ENCODE measurements around the gene CTIF.

The CTIF gene

DNA sequence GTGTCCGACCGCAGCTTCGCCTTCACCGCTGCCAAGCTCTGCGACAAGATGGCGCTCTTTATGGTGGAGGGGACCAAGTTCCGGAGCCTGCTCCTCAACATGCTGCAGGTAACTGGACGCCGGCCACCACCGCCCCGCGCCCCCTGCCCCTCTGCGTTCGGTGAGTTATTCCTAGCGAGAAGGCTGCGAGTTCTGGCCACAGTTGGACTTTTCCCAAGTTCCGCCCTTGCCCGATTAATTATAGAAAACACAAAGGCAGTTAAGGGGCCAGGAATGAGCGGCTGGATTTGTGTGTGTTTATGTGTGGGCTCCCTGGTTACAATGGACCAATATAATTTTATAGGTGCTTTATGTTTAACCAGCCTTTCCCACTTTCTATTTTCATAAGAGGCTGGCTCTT lies 222.8 kb downstream of the CTIF start:
- DNase-seq, result no peak

DNA sequence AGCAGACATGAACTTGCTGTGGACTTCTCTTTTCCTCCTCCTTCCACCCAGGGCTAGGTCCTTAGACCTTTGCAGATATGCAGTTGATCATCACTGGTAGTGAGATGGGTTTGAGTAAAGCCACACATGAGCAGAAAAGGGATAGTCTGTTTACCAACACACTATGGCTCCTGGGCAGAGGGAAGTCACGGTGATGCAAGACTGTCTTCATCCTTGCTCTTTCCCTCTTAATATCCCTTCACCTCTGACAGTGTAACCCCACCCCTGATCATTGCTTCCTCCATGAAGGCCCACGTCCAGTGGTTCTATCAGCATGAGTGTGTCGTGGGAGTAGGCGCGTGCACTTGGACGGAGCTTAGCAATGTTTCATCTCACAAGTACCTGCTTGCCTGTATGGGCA lies 223.2 kb downstream of the CTIF start:
- no peak for DNase-seq

DNA sequence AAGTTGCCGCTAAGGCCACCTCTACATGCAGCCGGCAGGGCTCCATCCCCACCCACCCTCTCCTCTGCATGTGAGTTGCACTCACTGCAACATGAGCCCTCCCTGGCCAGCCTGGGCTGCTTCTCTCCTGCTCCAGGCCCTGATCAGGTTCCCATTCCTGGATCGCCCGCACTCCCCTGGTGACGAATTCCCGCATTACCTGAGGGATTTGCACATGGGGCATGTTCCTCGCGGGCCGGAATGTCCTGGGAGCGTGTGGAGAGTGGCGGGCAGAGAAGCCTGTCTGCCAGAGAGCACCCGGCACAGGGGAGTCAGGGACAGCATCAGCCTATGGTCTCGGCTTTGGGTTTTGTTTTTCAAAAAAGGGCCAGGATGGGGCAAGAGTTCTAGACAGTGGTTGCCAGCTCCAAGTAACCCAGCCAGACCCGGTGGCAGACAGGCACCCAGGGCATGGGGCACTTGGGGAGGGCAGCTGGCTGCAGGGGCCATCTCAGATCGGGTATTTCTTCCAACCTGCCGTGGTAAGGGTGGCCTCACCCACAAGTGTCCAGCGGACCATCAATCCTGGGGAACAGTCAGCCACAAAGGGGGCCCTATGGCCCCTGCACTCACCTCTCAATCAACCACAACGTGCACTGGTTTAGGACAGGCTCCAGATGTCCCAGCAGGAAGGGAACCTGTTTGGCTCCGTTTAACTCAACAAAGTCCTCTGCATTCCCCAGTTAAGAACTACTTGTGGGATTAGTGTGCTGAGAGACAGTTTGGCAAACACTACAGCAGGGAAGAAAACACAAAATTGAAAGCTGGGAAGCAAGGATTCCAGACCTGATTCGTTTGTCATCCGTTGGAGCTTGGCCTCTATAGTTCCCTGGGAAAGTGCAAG lies 224.2 kb downstream of the CTIF start:
- no peak for DNase-seq

DNA sequence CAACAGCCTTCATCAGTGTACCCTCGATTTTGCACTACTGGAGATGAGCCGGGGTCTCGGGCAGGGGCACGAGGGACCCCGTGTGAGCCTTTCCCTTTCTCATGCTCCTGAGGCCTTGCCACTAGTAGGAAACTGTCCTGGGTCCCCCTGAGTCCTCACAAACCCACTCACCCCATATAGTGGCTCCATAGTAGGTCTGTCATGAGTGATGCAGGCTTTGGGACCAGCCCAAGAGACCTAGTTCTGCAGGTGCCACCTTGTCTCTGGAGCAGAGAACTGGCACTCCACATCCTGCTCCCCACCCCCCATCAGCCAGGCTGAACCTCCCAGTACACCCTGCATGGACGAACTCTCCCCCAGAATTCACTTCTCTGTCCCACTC lies 224.9 kb downstream of the CTIF start:
- no peak for DNase-seq

DNA sequence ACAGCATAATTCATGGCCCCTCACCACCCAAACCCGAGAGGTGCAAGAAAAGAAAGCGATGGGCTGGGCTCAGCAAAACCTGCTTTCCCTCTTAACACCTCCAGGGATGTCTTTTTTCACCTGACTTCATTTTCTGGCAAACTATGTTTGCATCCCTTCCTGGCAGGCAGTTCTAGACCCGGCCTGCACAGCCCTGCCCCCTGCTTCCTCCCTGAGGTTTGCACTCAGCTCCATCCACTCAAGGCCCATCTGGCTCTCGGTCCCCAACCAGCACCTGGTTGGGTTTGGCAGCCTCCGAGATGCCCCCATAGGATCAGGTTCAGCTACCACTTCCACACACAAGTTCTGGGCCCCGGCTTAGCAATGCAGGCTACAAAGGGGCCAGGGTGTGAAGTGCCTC lies 226.2 kb downstream of the CTIF start:
- DNase-seq, result no peak

DNA sequence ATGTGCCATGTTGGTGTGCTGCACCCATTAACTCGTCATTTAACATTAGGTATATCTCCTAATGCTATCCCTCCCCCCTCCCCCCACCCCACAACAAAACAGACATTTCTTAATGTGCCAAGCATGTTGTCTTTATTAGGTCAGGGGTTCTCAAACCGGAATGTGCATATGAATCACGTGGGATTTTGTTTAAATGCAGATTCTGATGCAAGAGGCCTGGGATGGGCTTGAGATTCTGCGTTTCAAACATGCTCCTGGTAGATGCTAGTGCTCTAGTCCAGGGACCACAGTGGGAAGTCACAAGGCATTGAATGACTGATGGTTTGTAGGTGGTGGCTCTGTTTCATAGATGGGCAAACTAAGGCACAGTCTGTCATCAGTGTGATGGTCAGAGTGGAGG lies 227.2 kb downstream of the CTIF start:
- DNase-seq, result no peak

DNA sequence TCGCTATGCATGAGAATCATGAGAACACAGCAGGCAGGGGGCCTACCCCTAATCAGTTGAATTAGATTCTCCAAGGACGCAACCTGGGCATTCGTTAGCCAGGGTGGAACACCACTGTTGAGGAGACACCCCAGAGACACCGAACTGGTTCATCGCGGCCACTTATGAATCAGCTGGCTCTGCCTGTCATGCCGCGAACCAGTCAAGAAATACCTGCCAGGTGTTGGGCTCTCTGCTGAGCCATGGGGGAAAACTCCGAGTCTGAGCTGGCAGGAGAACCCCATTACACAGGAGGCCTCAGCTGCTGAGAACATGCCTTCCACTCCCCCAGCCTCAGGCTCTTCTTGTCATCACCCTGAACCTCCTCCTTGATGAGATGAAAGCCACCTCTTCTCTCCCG lies 227.7 kb downstream of the CTIF start:
- DNase-seq, result no peak

DNA sequence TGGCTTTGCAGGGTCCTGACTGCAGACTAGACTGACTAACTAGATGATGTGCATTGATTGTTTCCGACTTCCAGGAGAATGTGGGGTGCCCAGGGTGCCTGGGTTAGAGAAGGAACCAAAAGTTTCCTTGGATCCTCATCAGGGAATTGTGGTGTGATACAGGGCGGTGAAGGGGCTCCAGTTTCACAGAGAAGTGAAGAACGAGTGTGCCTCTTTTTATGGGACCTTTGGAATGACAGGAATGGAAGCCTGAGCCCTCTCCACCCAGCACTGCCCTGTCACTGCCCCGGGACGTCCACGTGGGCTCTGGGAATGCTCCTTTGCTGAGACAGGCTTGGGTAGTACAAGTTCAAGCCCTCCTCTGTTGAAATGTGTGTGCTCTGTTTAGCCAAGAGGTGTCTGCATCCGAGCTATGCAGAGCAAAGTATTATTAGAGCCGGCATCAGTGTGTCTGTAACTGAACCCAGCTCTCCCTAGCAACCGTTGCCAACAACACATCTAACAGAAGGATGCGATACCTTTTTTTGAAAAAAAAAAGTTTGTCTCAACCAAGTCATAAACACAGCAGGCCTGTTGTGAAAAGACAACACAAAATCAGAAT lies 228.4 kb downstream of the CTIF start:
- no peak for DNase-seq

DNA sequence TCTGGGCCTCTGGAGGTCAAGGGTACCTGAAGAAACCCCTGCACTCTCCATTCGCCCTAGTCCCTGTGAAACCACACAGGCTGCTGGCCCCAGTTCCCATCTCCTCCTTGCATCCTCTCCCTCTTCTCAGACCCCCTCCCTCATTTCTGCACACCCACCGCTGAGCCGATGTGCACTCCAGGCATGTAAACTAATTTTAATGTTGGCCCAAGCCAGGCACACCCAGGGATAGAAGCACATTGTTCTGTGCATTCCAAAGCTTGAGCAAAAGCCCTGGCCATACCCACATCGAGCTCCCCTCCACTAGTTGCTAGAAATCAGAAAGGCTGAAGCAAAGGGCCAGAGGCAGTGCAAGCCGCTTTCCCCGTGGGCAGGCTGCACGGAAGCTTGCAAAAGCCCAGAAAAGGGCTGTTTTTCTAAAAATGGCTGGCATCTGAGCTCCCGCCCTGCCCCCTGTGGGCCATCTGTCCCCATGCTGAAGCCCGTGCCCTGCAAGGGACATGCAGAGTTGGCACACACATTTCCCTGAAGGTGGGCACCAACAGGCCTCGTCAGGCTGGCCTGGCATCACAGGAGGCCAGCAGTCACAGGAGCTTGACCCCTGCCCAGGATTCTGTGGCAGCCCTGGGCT lies 230.3 kb downstream of the CTIF start:
- DNase-seq, result no peak

DNA sequence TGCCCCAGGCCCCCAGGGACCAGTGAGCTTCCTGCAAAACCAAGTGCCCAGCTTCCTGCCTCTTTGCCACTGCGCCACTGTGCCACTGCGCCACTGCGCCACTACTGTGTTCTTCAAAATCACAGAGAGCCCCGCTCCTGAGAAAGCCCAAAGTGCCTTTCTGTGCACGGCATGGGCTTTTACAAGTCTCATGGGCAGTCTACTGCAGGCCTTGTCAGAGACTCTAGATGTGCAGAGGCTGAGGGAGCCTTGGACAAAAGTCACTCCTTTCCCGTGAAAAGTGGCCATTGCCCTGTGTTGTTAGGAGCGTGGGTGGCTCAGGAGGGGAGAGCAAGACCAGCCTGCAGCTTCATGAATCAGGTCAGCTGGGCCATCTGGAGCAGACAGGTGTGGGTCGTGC lies 231.4 kb downstream of the CTIF start:
- DNase-seq, result no peak

DNA sequence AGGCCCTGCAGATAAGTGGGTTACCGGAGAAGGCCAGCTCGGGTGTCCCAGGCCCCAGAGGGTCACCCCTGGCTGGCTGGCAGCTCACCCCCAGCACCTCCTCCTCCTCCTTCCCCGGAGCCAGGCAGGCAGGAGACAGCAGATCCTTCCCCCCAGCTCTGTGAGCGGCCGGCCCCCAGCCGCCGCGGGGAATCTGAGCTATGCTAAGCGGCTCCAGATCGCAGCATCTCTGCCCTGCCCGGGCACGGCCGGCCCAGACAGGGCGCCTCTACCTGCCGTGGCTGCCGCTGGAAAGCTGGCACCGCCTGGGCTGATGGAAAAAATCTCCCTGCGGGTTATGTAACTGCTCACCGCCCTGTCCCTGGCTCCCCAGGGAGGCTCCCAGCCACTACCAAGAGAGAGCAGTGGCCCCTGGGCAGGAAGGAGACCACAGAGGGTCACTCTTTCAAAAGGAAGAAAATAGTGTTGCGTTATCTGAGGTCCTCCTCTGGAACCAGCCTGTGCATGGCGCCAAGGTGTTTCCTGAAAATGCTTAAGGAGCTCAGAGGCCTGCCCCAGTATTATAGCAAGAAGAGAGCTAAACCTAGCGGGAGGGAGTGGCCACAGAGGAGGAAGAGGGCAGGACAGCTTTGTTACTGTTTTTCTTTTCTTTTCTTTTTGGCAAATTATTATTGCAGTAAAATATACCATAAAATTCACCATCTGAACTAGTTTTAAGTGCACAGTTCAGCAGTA lies 233.0 kb downstream of the CTIF start:
- DNase-seq, result no peak

DNA sequence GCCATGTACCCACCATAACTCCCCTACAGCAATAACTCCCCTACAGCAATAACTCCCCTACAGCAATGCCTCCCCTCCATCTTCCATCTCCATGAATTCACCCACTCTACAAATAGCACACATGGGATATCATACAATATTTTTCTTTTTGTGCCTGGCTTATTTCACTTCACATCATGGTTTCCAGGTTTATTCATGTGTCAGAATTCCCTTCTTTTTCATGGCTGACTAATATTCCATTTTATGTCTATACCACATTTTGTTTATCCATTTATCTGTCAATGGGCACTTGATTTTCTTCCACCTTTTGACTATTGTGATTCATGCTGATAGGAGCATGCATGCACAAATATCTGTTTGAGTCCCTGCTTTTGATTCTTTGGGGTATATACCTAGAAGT lies 233.6 kb downstream of the CTIF start:
- no peak for DNase-seq

DNA sequence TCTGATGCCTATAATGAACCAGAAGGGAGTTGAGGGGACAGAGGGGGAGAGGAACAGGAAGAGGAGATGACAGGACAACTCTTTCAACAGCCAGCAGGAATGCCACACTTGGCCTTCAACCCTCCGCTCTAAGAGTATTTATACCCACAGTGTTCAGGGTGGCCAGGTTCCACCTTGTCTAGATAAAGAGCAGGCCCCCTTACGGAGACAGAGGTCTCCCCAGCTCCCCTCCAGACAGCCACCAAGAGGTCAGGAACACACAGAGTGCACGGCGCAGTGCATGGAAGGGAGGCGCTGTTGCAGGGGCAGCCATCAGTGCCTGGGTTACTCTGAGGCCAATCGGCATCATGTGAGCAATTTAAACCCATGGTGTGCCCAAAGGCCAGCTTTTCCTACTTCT lies 235.0 kb downstream of the CTIF start:
- DNase-seq, result no peak

DNA sequence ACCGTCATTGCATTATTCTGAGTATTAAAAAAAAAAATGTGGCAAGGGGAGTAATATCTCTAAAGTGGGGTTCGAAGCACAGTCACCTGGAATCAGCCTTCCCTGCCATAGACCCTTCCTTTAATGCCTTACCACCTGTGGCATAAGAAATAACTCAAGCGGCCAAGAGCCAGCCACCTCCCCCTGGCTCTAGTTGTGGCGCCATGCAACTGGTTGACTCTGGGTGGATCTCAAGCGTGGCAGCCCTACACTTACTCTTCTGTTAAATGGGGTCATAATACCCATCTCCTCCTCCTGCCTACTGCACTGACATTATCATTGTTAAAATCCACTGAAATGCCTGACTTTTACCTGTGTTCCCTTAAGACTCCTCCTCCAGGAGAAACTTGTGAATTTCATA lies 236.1 kb downstream of the CTIF start:
- DNase-seq, result no peak

DNA sequence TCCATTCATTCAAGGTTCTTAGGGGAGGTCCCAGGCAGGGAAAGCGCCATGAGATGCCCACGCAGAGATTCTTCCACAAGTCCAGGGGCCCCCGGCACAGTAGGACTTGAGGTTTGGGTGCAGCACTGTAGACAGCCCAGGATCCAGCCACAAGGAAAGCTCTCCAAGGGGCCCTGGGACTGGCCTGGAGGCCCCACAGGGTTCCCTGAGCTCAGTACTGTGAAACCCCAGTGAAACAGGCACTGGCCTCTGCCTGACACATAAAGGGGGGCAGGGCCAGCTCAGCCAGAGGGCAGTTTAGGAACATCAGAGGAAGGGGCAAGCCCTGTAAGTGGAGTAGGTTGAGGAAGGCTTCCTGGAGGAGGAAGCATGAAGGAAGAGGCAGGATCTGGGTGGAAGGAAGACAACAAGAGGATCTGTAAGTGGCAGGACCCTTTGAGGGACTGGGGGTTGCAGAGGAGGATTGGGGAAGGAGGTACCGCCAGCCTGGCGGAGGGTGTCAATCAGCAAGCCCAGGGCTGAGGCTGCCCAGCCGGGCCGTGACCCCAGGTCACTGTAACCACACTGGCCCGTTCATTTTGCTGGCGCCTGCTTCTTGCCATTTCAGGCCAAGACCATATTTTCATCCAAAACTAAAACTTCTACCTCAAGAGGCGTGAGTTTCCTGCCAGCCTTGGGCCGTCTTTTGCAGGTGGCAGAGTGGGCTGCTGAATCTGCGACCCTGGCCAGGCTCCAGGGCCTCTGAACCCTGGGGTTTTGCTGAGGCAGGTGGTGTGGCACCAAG lies 236.7 kb downstream of the CTIF start:
- DNase-seq, result no peak

DNA sequence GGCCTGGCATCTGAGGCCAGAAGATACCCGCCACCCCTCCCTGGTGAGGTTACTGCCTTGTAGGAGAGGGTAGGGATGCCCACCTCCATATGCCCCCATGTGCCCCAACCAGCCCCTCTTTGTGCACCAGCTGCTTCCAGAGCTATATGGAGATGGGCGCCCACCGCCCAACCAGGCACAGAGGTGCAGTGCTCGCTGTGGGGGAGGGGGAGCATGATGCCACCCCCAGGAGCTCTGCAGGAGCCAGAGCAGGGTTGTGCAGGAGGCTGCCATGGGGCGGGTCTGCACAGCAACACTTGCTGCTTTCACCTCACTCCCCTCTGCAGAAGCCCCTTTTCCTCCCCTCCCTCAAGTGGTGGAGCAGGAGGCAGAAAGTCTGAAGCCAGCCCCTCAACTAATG lies 237.3 kb downstream of the CTIF start:
- DNase-seq, result no peak

DNA sequence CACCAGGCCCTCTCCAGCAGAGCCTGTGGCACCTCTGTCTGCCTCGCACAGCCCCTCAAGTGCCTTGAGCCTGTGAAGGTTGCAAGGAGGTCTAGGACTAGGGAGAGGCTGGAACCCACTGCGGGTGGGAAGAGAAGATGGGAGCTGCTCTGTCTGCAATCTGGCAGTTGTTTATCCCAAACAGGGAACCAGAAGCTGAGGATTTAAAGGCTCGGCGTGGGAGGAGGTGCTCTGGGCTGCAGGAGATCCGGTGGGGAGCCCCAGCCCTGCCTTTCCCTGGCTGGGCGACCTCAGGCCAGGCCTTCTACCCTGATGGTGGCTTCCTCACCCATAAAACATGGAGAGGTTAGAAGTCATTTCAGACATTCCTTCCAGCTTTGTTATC lies 237.8 kb downstream of the CTIF start:
- no peak for DNase-seq

DNA sequence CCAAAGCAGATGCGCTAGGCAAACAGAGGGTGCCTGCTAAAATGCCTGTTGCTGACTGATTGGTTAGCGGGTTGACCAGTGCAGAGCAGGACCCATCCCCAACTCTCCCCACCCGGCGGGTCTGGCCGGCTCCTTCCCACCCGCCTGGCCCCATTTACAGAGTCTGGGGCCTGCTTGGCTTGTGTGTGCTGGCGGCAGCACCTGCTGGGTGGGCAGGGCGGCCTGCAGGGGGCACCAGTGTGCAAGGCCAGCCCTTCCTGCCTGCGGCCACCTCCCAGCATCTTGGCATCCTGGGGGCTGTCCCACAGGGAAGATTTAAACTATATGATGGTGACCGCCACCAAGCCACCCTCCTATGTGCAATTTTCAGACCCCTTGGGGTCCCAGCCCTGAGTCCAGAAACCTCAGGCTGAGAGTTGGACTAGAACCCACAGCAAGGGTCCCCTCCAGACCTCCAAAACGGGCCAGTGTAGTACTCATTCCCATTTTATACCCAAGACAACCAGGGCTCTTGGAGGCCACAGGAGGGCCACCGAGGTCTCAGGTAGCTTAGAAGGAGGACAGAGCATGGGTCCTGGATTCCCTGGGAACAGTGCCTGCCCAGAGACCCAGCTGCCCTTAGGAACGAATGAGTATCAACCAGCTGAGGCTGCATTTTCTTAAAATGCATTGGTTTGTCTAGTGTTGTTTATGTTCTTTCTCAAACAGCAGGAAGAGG lies 238.4 kb downstream of the CTIF start:
- DNase-seq, result no peak

DNA sequence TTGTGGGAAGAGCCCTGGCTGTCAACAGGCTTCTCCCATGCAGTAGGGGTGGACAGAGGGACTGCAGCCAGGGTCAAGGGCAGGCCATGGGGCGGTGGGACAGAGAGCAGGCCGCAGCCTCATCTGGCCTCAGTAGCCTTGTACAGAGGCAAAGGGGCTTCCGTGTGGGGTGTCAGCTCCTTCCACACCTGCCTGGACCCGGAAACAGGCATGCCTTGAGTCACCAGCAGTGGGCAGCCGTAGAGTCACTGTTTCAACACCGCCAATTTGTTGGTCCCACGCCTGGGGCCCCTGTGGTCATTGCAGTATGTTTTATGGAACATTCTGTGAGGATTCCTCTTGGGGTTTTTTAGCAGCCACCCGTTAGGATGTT lies 238.9 kb downstream of the CTIF start:
- no peak for DNase-seq

DNA sequence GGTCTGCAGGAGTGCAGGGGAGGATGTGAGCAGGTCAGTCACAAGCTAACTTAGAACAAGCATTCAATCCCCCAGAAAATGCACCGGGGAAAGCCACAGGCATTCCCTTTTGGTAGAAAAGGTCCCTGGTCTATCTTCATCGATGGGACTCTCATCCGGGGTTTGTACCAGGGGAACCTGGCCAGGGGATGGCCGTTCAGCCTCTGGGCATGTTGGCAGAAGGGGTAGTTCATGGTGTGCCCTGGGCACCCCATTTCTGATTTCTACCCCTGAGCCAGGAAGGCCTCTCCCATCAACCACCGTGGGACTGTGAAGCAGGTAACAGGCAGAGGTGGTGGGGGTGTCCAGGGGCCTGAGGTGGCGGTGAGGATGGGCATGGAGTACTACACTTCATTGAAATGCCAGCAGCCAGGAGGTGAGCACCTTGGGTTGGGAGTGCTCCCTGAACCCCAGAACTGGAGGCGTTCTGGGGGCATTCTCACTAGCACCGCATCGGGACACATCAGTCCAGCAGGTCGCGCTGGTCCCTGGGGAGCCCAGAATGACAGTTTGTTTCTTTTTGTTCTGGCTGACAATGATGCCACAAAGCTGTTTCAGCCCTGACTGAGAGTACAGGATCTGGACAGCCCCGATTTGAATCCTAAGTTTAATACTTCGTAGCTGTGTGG lies 239.6 kb downstream of the CTIF start:
- DNase-seq, result no peak

DNA sequence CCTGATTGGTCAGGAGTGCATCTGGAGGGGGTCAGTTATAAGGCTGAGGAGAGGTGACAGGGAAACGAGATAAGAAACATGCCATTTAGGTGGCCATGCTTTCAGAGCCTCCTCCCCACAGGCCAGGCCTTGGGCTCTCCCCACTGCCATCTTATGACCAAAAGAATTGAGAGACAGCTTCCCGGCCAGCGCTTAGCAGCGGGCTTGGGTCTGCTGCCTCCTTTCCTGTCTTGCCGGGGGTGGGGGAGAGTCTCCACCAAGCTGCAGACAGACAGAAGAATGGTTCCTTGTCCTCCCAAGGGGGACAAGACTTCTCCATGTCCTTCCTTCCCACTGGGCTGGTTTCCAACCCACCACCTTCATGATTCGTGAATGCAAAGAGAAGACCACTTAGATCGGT lies 240.6 kb downstream of the CTIF start:
- no peak for DNase-seq

Data from NCI-H526 treated with DMSO at 0.1 percent for 48 hours (cell line).